GM19438 (cell line): ENCODE measurements around the gene WWOX.

Experiments used
- ATAC-seq: cut with Tn5 transposase; IDR thresholded peaks from one replicate; pipeline ENCODE4 v1.9.1; 2021; ENCODE audit warnings: low read depth; ENCODE audit not compliant: unreplicated experiment

The WWOX gene

GRCh38 chr16:79182616-79183015 is 1083.2 kb downstream of the WWOX start:
- ATAC-seq: no peak

- no peak for ATAC-seq
These were observed 1084.1 kb downstream of the WWOX start for GRCh38 chr16:79183571-79183970.

- no peak for ATAC-seq
These were observed 1085.1 kb downstream of the WWOX start for GRCh38 chr16:79184464-79185030.

- ATAC-seq: no peak
These were observed 1086.3 kb downstream of the WWOX start for GRCh38 chr16:79185711-79186110.

- no peak for ATAC-seq
These were observed 1086.7 kb downstream of the WWOX start for GRCh38 chr16:79186196-79186595.

GRCh38 chr16:79188115-79188738 is 1088.8 kb downstream of the WWOX start:
- ATAC-seq: no peak

GRCh38 chr16:79188739-79189122 is 1089.3 kb downstream of the WWOX start:
- ATAC-seq: no peak

- no peak for ATAC-seq
These were observed 1091.1 kb downstream of the WWOX start for GRCh38 chr16:79190542-79190941.

DNA sequence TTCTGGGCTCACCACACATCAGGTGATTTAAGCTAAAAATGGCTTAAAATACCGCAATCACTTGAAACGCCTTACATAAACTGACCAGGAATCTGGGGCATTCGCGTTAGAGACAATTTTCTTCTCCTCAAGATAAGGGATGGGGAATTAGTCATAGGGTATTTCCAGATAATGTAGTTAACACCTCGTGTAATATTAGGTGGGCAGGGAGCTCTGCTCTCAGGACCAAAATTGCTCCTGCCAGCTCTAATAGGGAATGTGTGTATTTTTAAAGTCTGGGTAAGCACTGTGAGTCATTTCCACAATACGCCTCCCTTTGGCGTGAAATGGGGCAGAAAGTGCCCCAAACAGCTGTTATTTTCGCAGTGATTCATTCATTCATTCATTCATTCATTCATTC is 1092.5 kb downstream of the WWOX start:
- no peak for ATAC-seq

GRCh38 chr16:79192904-79193303 is 1093.5 kb downstream of the WWOX start:
- no peak for ATAC-seq

GRCh38 chr16:79194291-79194690 is 1094.8 kb downstream of the WWOX start:
- no peak for ATAC-seq

DNA sequence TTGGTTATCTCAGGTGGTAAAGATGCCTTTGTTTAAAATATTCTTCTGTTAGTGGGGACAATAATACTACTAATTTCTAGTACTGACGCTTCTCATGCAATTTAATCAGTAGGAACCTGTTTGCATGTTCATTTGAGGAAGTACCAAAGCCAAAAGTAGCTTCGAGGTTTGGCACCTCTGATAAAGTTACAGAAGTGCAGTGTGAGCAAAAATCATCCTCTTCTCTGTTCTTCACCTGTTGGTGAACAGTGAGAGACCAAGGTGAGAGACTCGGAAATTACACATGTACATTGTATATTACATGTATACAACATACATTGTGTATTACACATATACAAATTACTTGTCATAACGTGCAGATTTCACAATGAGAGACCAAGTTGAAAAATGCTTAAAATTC is 1096.5 kb downstream of the WWOX start:
- no peak for ATAC-seq

- ATAC-seq: no peak
These were observed 1102.0 kb downstream of the WWOX start for GRCh38 chr16:79201436-79201835.

DNA sequence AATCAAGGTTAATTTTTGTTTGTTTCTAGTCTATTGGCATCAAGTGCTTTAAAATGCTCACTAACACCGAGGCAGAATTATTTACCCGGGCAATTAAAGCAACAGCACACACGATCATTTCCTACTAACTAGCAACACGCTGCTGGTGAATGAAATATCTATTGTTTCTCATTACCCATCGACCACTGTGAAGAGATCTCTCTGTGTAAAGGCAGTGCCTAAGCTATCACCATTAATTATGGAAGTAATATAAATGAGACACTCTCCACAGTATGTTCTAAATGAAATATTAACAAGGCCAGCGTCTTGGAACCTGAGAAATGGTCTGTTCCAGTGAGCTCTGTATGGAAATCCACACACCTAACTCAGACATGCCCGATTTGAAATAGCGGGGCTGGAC is 1103.5 kb downstream of the WWOX start:
- no peak for ATAC-seq

DNA sequence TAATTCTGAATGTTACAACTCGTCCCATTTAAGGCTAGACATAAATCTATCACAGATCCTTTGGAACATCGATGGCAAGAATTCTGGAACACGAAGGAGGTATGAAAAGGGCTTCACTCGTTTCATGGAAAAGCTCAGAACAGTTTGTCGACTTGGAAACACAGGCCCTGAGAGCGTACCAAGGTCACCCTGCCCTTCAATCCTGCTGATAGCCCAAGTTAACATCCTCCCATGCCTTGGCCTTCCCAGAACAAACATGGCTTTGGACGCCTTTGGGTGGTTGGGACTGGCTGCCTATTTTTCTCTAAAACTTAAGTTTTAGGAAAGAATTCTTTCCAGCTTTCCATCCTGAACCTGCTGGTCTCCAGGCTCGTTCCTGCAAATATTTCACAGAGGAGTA is 1105.0 kb downstream of the WWOX start:
- no peak for ATAC-seq

DNA sequence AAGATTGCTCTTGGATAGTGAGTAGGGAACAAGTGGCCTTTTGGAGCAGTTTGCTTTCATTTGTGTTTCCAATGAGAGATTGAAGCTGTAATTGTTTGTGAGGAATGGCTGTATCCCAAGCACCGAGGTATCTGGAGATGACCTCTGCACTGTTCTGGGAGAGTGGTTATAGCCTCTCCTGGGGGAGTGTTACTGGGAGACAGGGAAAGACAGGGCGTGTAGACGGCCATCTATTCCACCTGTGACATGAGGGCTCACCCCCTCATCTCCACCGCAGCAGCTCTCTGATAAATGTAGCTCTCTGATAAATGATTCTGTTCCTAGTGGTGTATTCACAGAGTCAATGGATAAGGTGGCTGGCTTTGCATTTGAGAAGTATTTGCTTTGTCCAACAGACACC is 1107.4 kb downstream of the WWOX start:
- no peak for ATAC-seq

DNA sequence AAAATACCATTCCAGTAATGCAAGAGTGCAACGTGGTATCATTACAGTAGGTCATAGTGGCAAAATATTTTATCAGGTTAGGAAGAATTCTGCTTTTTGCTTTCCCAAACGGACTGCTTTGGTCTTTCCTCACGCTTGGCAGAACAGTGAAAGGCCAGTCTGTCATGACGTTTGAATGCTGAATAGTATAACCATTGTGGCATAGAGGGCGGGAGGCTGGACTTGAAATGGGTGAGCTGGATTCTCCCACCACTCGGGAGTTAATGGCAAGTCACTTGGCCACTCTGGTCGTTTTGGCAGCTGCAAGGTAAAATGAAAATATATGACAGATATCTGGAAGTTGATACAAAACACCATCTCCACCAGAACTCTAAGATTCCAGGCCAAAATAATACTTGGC is 1109.9 kb downstream of the WWOX start:
- ATAC-seq: no peak

DNA sequence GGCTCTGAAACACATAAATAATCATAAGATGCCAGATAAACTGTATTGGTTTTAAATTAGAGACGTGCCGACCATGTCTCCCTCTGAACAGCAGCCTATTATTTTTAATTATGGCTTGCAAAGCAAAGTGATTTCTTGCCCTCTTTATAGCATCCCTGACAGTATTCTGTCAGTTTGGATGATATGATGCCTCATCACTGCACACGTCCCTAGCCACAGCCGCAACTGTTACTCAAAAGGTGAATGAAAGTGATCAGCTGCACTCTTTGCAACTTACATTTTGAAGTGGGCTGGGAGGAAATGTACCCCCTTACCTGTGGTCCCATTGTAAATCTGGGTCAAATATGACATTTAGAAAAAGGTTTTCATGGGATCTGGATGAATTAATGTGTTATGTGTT is 1111.2 kb downstream of the WWOX start:
- no peak for ATAC-seq

DNA sequence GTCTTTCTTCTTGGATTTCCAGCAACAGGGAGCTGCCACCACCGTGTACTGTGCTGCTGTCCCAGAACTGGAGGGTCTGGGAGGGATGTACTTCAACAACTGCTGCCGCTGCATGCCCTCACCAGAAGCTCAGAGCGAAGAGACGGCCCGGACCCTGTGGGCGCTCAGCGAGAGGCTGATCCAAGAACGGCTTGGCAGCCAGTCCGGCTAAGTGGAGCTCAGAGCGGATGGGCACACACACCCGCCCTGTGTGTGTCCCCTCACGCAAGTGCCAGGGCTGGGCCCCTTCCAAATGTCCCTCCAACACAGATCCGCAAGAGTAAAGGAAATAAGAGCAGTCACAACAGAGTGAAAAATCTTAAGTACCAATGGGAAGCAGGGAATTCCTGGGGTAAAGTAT is 1112.1 kb downstream of the WWOX start:
- no peak for ATAC-seq

- ATAC-seq: no peak
These were observed 1112.8 kb downstream of the WWOX start for GRCh38 chr16:79212114-79212791.

GRCh38 chr16:79213214-79213613 is 1113.8 kb downstream of the WWOX start:
- no peak for ATAC-seq

DNA sequence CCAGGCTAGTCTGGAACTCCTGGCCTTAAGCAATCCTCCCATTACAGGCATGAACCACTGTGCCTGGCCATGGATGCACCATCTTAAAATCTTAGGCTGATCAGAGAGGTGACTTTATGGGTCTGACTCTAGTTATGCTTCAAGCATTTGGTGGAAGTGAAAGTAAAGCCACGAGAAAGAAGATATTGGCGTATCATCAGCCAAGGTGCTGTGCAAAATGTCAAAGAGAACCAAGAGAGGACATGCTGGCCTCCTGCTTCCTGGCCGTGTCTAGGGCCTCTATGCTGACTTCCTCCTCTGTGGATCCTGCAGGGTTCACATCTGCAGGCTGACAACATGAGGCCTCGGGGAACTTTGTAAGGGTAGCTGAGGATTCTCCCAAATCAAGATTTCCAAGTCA is 1115.8 kb downstream of the WWOX start:
- ATAC-seq: no peak
